ENCODE results near the gene GALNS. TPM values are rescaled to one million over a fixed set of nuclear protein-coding genes. Genes with fewer than 3 reads are reported as not detected.
"Not testable (repeated sequence)": the region's sequence is repeated elsewhere in the genome, so short reads cannot be mapped to it uniquely, and the experiment has no call there.

Gene GALNS, protein sequence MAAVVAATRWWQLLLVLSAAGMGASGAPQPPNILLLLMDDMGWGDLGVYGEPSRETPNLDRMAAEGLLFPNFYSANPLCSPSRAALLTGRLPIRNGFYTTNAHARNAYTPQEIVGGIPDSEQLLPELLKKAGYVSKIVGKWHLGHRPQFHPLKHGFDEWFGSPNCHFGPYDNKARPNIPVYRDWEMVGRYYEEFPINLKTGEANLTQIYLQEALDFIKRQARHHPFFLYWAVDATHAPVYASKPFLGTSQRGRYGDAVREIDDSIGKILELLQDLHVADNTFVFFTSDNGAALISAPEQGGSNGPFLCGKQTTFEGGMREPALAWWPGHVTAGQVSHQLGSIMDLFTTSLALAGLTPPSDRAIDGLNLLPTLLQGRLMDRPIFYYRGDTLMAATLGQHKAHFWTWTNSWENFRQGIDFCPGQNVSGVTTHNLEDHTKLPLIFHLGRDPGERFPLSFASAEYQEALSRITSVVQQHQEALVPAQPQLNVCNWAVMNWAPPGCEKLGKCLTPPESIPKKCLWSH
- total RNA-seq (2014; rRNA removed), result 17.1 and 21.5 TPM in 2 replicates
- polyA plus RNA-seq (2012), result 17.9 TPM

DNA sequence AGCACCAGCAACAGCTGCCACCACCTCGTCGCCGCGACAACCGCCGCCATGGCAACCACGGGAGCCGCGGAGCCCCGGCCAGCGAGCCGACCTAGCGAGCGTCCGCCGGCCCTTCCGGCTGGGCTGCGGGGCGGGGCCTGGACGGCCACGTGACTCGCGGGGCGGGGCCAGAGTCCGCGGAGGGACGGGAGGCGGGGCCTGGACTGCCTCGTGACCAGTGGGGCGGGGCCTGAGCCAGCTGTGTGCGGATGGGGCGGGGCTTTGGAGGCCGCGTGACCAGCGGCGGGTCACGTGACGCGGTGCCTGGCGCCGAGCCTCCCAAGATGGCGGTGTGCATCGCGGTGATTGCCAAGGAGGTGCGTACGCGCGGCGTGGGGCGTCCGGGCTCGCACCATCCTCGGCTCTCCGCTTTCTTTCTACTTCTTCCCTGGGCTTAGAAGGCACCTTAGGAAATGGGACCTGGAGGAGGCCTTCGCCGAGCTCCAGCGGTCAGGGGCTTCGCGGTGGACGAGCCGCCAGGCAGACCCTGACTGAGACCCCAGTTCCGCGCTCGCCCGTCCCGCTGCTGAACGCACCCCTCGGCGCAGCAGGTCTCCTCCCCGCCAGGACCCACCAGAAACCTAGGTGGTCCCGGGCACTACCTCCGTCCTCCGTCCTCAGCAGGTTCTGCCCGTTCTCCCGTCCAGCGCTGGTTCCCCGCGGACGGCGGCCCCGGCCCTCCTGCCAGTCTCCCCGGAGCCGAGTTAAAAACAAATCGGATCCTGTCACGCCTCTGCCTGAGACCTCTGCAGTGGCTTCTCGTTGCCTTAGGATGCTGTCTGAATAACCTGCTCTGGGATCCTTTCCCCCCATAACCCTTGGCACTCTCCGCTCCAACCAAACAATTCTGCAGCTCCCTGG lies at the start of gene GALNS, which contains the start of gene TRAPPC2L:
GALNS (minus strand) TSS at position 120 of the 900 bp plus-strand sequence; CDS start at position 50, 70 bp downstream.
TRAPPC2L (plus strand) TSS at position 300 of the 900 bp plus-strand sequence; CDS start at position 324, 24 bp downstream.
- peak; percentile 90 for DNase-seq (ENCODE audit: low read depth)

DNA sequence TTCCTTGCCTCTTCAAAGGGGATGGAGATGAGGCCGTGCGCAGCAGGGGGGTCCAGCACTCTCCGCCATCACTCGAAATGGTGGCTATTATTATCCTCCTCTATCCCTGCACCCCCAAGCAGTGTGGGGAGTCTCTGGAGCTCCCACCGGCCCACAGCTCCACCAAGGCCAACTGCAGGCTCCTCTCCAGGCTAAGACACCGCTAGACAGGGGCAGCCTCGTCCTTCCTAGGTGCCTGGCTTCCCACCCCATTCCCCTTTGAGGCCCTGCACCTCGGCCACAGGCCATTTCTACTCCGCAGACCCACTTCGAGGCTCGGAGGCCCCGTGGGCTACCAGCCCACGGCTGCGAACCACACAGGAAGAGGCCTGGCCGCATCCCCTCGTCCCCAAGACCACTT lies 49.3 kb upstream of the GALNS start:
- no peak for DNase-seq (ENCODE audit: low read depth)

DNA sequence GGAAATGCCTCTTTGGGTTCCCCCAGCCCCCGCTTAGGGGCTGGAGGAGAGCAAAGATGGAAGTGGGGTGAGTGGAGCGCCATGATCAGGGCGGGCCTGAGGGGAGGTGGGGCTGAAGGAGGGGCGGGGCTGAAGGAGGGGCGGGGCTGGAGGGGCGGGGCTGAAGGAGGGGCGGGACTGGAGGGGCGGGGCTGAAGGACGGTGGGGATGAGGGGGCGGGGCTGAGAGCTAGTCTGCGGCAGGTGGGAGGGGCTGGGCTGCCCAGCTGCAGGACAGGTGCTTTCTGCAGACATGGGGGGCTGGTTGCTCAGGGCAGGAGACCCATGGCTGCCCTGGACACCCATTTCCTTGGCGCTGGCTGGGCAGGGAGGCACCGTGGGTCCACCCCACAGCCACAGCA lies 48.8 kb upstream of the GALNS start:
- DNase-seq (ENCODE audit: low read depth), result no peak

DNA sequence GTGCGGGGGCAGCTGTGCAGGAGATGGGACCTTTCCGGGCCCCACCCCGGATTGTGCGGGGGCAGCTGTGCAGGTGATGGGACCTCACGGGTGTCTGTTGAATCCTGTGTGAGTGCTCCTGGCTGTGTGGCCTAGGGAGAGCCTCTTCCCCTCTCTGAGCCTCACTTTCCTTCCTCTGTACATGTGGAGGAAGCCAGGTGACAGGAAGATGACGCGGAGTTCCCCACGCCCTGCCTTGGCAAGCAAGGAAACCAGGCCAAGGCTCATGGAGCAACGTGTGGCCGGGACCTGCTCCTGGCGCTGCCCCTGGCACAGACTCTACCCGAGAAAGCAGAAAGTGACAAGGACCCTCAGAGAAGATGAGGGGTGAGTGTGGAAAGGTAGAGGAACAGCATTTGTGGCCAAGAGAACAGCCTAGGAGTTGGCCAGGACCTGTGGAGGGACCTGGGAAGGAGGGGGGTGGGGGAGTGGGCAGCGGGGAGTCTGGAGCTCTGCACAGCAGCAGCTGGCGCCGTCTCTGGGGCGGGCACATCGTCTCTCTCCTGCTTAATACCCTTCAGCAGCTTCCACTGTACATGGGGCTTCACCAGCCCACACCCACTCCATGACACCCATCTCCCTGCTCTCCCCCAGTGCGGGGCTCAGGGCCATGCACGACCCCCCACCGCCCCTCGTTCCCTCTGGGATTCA lies 48.1 kb upstream of the GALNS start:
- no peak for DNase-seq (ENCODE audit: low read depth)

DNA sequence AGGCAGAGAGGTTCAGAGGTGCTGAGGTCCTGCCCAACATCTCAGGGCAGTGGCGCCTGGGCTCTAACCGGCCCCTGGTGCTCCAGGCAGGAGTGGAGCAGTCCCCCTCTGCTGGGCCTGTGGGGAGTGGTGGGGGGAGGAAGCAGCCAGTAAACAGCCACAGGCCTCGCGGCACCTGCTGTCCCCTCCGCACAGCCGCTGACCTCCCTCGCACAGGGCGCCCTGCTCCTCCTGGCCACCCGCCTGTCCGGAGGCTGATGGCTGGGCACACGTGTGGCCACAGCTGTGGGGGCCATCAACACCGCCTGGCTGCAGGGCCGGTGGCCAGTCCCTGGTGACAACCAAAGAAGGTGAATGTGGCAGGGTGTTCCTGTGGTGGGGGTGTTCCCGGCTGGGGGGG lies 46.5 kb upstream of the GALNS start:
- peak; percentile 13 for DNase-seq (ENCODE audit: low read depth)

DNA sequence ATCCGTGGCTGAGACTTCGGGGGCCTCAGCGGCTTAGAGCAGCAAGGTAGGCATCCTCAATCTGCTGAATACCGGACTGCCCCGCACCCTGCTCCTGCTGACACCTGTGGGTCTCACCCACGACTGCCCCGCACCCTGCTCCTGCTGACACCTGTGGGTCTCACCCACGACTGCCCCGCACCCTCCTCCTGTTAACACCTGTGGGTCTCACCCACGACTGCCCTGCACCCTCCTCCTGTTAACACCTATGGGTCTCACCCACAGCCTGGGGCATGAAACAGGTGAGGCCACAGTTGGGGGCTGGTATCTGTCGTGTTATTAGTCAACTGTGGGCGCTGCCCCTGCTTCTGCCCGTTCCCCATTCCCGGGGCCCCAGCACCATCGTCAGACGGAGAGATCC lies 46.0 kb upstream of the GALNS start:
- no peak for DNase-seq (ENCODE audit: low read depth)

DNA sequence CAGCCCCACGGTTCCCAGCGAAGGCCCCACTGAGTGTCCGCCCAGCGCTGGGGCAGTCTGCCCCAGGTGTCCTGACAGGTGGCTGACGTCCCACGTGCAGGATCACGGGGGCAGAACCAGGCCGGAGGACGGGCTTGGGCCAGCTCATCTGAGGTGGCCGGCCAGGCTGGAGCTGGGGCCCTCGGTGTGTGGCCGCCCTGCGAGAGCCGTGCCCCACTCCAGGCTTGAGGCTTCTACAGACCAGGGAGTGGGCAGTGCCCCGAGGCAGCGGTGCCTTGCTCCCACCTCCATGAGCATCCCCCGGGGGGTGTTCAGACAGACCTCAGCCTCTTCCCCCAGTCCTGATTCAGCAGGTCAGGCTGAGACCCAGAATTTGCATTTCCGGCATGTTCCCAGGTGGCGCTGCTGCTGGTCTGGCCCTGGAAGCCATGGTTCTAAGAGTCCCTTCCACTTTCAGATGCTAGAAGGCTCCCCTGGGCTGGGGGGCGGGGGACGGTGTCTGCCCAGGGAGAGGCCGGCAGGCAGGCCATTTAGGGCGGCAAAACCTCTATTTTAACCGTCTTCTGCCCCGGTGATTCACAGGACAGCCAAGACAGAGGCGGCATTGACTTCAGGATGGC lies 45.1 kb upstream of the GALNS start:
- DNase-seq (ENCODE audit: low read depth), result no peak

DNA sequence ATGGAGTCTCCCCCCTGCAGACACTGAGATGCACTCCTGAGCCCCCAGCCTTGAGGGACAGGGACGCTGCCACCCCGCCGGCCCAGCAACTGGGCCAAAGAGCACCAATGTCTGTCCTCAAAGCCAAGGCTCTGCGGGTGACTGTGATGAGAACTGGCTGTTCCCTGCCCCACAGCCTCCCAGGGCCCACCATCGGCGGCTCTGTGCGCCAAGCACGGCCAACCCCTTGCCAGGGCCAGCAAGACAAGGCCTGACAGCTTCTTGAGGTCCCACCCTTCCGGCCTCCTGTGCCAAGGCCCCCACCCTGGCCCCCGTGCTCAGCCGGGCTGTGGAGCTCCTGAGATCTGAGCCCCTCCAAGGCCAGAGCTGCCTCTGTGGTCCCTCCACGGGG lies 43.9 kb upstream of the GALNS start:
- no peak for DNase-seq (ENCODE audit: low read depth)

DNA sequence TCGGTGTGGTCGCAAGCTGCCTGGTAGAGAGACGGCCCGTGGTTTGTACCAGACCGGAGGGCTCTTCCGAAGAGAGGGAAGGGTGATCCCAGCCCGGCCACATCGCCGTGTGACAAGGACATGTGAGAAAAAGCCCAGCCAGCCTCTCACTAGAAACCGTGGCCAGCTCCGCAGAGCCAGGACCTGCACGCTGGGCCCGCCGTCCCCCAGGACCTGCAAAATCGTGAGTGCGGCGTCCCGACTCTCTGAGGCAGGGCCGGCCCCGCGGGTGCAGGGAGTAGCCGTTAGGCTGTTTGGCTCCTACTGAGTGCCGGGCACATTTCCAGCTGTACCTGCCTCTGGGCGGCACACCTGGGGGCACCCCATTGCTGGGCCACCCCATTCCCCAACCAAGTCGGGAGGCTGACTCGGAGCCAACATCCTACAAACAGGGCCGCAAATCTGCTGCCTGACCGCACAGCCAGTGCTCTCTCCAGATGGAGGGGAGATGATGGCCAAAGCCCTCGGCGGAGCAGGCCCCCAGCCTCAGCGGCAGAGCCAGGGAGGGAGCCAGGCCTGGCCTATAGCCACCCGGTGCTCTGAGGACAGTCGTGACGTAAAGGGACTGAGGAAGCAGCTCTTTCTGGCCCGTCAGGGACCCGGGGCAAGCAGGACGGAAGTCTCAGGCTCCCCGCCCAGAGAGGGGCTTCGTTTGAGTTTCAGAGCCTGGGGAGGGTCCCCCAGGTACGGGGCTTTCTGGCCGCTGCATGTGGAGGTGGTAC lies 43.3 kb upstream of the GALNS start:
- DNase-seq (ENCODE audit: low read depth), result no peak

DNA sequence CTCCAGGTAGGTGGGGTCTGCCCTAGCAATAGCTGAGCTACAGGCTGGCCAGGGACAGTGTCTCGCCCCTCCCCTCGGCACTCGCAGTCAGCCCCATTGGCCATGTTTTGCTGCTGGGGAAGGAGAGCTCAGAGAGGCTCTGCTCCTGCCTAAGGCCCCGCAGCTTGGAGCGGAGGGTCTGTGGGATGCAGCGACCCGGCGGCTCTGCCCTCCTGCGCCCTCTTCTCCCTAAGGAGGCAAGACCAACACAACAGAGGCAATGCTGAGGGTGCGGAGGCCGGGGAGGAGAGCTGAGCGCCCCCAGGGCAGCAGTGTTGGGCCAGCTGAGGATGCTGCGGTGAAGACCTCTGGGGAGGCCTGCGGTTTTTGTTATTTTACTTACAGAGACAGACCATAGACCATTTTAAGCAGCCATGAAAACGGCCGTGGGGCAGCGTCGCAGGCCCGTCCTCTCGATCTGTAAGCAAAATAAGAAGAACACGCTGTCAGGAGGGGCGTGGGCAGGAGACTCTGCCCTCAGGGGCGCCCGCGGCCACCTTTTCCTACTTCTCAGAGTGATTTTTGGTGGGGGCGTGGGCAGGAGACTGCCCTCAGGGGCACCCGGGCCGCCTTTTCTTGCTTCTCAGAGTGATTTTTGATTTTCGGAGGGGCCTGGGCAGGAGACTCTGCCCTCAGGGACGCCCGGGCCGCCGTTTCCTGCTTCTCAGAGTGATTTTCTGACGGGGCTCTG lies 41.1 kb upstream of the GALNS start:
- no peak for DNase-seq (ENCODE audit: low read depth)

DNA sequence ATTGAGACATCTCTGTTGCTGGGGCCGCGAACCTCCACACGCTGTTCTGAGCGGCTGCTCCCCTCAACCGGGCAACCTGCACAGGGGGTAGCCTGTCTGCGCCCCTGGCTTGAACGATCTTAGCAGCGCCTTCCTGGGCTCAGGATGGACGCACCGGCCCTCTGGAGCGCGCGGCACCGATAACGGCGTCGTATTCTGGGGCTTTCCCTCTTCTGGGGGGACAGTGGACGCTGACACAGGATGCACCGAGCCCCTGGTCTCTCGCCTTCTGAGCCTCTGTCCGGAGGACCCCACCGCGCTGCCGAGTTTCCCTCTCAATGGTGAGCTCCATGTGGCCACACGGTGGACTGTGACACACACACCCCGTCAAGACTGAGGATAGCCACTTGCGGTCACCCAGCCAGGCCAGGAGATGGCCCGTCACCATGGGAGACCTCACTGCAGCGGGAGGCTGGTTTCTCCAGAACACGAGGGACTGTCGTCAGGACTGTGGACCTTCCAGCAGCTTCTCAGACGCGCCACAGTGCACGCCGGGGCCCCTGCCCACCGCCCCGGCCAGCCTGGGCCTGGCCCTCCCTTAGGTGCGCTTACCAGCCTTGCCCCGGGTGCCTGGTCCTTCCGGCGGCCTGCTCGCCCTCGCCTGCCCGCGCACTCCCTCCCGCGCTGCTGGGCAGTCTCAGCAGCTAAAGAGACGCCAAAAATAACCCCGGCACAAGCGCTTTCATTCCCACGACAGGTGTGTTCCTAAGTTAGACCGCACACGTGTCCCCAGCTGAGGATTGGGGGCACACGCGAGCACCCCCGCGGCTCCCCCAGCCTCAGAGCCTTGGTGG lies 39.7 kb upstream of the GALNS start:
- DNase-seq (ENCODE audit: low read depth), result no peak

DNA sequence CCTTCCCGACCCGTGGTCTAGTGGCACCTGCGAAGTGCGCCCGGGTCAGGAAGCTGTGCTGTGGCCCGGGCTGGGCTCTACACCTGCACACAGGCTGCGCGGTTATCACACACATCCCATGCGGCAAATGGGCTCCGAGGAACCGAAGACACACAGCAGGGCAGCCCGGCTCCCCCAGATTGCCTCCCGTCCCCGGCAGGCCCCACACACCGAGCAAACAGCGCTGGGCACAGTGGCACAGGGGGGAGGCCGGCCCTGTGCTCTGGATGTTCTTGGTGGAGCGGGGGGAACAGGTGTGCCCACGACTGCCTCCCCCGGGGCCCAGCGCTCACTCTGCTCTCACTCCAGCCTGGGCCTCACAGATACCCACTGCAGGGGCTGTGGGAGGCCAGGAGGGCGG lies 38.6 kb upstream of the GALNS start:
- DNase-seq (ENCODE audit: low read depth), result no peak

DNA sequence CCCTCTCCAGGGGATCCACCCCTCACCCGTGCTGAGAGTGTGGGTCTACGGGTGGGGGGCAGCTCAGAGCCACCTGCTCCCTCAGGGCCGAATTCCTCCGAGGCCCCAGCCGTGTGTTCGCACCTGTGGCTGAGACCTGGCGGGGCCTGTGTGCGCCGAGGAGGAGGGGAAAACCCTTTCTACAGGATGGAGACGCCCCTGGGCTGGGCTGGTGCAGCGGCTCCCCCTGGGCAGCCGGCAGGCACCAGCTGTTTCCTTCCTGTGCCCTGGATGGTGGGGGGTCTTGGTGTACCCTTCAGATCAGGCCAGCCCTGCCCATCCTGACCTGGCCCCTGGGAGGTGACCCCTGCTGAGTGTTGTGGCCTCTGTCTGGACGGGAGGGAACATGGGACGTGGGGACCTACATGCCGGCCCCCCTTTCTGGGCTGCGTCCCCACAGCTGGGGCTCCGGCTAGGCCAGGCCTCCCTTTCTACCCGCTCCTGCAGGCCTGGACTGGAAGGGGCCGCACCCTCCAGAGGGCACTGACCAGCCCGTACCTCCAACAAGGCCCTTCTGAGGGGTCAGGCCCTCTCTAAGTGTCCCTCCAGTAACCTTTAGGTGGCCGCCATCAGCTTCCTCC lies 38.0 kb upstream of the GALNS start:
- no peak for DNase-seq (ENCODE audit: low read depth)

DNA sequence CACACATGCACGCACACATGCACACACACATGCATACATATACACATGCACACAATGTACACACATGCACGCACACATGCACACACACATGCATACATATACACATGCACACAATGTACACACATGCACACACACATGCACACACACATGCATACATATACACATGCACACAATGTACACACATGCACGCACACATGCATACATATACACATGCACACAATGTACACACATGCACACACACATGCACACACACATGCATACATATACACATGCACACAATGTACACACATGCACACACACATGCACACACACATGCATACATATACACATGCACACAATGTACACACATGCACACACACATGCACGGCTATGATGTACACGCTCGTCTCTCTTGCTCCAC lies 37.5 kb upstream of the GALNS start:
- not testable (repeated sequence) for DNase-seq (ENCODE audit: low read depth)

DNA sequence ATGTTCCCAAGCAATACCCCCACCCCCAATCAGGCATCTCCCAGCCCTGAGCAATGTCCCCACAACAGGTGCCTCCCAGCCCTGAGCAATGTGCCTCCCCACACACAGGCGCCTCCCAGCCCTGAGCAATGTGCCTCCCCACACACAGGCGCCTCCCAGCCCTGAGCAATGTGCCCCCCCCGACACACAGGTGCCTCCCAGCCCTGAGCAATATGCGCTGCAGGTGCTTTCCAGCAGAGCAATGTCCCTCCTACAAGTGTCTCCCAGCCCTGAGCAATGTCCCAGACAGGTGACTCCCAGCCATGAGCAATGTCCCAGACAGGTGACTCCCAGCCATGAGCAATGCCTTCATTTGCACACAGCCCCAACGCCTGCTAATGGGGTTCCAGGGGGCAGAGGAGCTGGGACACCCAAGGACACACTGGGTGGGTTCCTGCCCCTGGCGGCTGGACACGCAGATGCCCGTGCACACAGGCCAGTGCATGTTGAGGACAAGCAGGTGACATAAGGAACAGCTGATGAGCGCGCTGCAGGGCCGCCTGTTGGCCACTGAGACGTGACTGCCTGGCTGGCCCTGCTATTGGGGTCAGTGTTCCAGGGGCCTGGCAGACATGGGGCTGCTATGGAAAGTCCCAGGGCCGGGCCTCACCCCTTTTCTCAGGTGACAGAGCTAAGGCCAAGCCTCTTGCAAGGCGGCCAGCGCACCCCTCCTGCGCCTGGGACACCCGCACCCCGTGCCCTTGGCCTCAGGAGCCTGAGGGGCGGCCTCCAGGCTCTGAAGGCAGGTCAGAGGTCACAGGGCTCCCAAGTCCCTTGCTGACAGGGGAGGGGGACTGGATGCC lies 36.6 kb upstream of the GALNS start:
- no peak for DNase-seq (ENCODE audit: low read depth)

DNA sequence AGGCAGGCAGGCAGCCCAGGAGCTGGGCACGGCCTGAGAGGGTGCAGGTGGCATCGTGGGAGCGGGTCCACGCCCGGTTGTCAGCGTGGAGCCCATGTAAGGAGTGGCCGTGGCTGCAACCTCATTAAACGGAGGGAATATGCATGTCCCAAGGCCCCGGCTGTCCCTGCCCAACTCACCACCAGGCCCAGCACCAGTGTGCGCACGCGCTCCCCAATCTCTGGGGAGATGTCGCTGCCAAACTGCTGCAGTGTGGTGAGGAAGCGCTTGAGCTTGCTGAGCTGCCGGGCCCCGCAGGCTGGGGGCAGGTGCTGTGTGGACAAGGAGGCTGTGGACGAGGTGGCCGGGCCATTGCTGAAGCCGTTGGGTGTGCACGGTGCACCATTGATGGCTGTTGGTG lies 35.3 kb upstream of the GALNS start:
- DNase-seq (ENCODE audit: low read depth), result no peak

DNA sequence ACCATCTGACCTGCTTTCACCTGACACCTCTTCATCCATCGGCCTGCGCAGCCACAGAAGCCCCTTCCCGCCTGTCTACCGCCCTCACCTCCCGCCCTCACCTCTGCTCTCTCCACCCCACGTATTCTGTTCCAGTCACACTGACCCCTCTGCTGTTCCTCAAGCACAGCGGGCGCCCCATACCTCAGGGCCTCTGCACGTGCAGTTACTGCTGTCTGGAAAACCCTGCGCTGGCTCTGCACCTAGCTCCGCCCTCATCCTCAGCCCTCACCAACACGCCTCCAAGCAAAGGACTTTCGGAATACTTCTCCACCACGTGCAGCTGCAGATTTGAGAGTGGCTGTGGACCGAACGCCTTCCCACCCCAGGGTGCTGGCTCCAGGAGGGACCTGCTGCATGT lies 34.3 kb upstream of the GALNS start:
- no peak for DNase-seq (ENCODE audit: low read depth)

All from LHCN-M2 (cell line).